Duodenal mucosa (tissue), 2 donors: ENCODE data around the gene CAMK1D.

ENCODE experiments used
- H3K27ac ChIP-seq: one replicate; pipeline ENCODE4 v1.7.0; 2013; ENCODE audit warnings: low read depth, low read length
- H3K27me3 ChIP-seq, 2 donors: one replicate each; pipeline ENCODE4 v1.7.0; 2013; ENCODE audit warnings: low read length in 2 of 2, control low read depth in 1 of 2; ENCODE audit not compliant: insufficient read depth in 2 of 2, control insufficient read depth in 1 of 2
- H3K36me3 ChIP-seq, 2 donors: one replicate each; pipeline ENCODE4 v1.7.0; 2013; ENCODE audit warnings: low read length in 2 of 2, control low read depth in 1 of 2; ENCODE audit not compliant: insufficient read depth in 2 of 2, control insufficient read depth in 1 of 2
- H3K4me1 ChIP-seq, 2 donors: one replicate each; pipeline ENCODE4 v1.7.0; 2013; ENCODE audit warnings: low read length in 2 of 2, control low read depth in 1 of 2; ENCODE audit not compliant: insufficient read depth in 2 of 2, control insufficient read depth in 1 of 2
- H3K4me3 ChIP-seq, 2 donors: one replicate each; pipeline ENCODE4 v1.7.0; 2013; ENCODE audit warnings: low read length in 2 of 2, low read depth in 1 of 2
- H3K9ac ChIP-seq, 2 donors: one replicate each; pipeline ENCODE4 v1.7.0; 2013; ENCODE audit warnings: low read length in 2 of 2, low read depth in 1 of 2
- H3K9me3 ChIP-seq, 2 donors: one replicate each; pipeline ENCODE4 v1.7.0; 2013; ENCODE audit warnings: low read length in 2 of 2, control low read depth in 1 of 2; ENCODE audit not compliant: control insufficient read depth in 1 of 2

The CAMK1D gene

DNA sequence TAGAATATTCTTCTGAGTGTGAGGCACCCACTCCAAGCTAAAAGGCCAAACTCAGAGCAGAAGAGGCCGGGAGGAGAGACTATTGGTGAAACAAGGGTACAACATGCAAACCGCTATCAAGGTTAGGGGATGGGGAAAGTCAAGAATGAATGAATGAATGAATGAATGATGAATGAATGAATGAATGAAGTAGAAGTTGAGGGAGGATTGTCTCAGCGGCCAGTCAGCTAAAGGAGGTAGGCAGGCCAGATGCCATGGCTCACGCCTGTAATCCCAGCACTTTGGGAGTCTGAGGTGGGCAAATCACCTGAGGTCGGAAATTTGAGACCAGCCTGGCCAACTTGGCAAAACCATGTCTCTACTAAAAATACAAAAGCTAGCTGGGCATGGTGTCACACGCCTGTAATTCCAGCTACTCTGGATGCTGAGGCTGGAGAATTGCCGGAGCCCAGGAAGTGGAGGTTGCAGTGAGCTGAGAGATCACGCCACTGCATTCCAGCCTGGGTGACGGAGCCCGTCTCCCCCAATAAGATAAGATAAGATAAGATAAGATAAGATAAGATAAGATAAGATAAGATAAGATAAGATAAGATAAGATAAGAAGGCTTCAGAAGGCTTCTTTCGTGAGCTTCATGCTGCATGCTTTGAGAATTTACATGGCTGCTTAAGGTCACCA is 401.3 kb downstream of the CAMK1D start:
- Histone ChIP-seq H3K27ac (no peak overlapping the region), H3K27me3 (no peaks in the 10 kb centered on the region), H3K9ac (no peak overlapping the region)

DNA sequence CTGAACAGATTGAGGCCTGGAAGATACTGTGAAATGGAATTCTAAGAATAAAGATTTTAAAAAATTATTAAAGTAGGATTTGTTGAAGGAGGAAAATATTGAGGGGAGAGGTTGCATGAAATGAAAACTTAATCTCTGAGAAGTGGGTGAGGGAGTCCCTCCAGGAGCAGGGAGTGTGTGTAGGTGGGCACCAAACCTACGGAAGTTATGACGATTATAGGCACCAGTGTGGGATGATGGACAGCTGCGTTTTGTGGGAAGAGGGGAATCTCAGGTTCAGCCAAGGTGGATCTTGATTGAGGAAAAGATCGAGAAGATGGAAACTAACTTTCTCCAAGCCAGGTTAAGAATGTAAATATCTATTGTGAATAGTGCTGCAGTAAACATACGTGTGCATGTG is 405.7 kb downstream of the CAMK1D start:
- H3K27ac ChIP-seq: no peak overlapping the region
- no peaks in the 10 kb centered on the region for H3K36me3 ChIP-seq
- H3K4me1 ChIP-seq: no peaks in the 10 kb centered on the region
- H3K9me3 ChIP-seq: no peaks in the 10 kb centered on the region
- no peak overlapping the region for H3K9ac ChIP-seq
- H3K27me3 ChIP-seq: no peaks in the 10 kb centered on the region
- H3K4me3 ChIP-seq: no peak overlapping the region

More for the DNA sequence above, 401.3 kb downstream of the CAMK1D start:
- H3K4me3 ChIP-seq: no peak overlapping the region
- no peaks in the 10 kb centered on the region for H3K36me3 ChIP-seq
- H3K4me1 ChIP-seq: no peaks in the 10 kb centered on the region
- no peaks in the 10 kb centered on the region for H3K9me3 ChIP-seq

DNA sequence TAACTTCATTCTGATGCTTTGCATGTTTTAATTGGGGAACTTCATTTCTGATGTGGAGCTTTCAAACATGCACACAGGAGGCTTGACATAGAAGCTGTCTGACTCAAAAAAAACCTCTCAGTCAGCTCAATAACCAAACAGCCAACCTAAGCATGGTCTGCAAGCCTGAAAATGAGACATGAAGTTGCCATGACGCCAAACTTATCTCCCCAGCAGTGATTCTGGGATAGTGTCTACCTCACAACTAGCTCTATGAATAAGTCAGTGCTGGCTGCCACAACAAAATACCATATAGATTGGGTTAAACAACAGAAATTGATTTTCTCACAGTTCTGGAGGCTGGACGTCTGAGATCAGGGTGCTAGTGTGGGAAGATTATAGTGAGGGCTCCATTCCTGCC is 408.0 kb downstream of the CAMK1D start:
- Histone ChIP-seq H3K4me1 (no peaks in the 10 kb centered on the region), H3K27me3 (no peaks in the 10 kb centered on the region), H3K36me3 (peaks cover 3 to 7% of the 10 kb centered on the region in 2 donors), H3K4me3 (no peak overlapping the region), H3K9me3 (no peaks in the 10 kb centered on the region), H3K9ac (no peak overlapping the region), H3K27ac (no peak overlapping the region)

DNA sequence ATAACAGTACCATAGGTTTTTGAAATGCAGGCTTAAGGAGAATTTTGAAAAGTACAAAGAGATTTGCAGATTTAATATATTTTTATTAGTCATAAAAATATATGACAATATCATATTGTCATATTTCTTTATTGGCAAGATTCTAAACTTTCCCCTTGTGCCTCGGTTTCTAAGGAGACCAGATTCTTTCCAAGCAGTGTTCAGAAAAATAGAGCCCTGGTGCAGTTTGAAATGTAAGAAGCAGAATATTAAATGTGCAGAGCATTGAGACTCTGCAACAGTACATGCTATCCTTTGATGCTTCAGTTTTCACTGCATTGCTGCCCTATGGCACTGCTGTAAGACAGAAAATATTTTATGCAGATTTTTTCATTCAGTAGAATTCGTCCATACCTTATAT is 408.9 kb downstream of the CAMK1D start:
- no peak overlapping the region for H3K27ac ChIP-seq
- no peak overlapping the region for H3K9ac ChIP-seq
- H3K9me3 ChIP-seq: no peaks in the 10 kb centered on the region

DNA sequence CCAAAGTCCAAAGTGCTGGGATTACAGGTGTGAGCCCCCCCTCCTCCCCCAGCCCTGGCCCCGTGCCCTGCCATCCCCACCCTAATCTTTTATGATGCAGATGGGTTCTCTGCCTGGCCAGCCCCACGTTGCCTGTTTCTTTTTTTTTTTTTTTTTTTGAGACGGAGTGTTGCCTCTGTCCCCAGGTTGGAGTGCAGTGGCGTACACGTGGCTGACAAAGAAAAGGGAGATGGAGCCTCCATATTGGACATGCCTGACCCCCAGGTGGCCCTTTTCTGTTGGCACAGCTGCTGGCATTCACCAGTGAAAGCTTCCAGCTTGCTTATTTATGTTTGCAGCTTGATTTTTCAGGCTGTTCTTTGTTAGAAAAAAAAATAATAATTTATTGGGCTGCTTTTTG is 416.9 kb downstream of the CAMK1D start:
- Histone ChIP-seq H3K27ac (no peak overlapping the region), H3K36me3 (peaks cover 4 to 12% of the 10 kb centered on the region in 2 donors), H3K27me3 (no peaks in the 10 kb centered on the region), H3K9ac (no peak overlapping the region), H3K4me1 (no peaks in the 10 kb centered on the region), H3K4me3 (no peak overlapping the region), H3K9me3 (no peaks in the 10 kb centered on the region)

More for the DNA sequence above, 408.9 kb downstream of the CAMK1D start:
- no peaks in the 10 kb centered on the region for H3K27me3 ChIP-seq
- H3K4me3 ChIP-seq: no peak overlapping the region
- H3K36me3 ChIP-seq: peaks cover 4 to 7% of the 10 kb centered on the region in 2 donors
- H3K4me1 ChIP-seq: no peaks in the 10 kb centered on the region

DNA sequence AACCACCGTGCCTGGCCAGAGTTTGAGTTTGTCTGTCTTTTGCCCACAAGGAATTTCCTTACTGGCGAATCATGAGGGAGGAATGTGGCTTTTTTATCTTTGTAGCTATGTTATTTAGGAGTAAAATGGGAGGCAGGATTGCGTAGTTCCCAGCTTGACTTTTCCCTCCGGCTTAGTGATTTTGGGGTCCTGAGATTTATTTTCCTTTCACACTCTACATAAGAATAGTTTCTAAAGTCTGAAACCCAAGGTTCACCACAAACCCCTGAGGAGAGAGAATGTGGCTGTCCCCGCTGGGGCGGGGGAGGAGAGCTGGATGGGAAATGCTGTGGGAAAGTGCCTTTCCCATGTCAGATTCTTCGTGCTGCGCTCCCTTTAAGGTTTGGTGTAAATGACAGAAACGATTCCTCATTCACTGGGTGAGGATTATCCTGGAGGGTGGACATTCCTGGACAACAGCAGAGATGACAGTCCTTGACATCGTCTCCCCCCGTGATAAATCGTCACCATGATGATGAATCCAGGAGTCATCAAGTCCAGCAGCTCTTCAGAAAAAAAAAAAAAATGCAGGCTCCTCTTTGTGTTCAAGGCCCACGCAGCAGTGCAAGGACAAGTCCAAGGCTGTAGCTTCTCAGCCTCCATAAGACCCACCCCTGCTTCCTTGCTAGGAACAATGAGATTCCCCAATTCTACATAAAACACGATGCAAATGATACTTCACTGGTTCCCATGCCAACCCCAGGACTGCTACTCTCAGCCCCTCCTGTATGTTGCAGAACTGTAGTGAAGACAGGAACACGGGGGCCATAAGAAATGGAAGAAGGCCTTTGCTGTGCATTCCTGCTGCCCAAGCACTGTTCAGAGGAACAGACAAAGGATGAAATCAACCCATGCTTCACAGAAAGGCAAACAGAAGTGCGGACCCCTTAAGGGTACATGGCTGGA is 419.1 kb downstream of the CAMK1D start:
- H3K9ac ChIP-seq: no peak overlapping the region
- no peak overlapping the region for H3K27ac ChIP-seq

DNA sequence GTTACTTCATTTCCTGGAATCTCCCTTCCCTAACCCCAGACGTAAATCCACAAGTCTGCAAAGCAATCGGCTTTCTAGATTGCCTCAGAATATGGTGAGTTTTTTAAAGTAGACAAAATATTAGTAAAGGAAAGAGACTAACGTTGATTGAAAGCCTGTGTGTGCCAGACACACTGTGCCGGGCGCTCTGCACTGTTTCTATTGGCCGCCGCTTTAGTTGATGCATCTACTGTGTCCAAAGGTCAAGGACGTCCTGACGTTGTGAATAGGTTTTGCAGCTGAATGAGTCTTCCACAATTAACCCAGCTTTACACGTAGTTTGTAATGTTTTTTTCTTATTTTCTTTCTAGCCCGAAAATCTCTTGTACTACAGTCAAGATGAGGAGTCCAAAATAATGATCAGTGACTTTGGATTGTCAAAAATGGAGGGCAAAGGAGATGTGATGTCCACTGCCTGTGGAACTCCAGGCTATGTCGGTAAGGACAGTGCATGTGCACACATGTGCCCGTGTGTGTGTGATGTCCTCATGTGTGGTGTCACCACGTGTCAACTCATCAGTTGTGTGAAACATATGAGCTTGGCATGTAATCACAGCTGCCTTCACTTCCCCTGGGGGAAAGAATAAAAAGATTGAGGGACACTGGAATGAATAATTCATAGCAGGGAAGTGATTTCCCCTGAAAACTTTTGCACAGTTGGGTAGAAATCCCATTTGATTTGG is 420.1 kb downstream of the CAMK1D start:
- H3K9ac ChIP-seq: no peak overlapping the region
- H3K27me3 ChIP-seq: no peaks in the 10 kb centered on the region
- peaks cover 0 to 9% of the 10 kb centered on the region in 2 donors for H3K36me3 ChIP-seq
- H3K4me3 ChIP-seq: no peak overlapping the region
- H3K27ac ChIP-seq: no peak overlapping the region
- H3K9me3 ChIP-seq: no peaks in the 10 kb centered on the region
- no peaks in the 10 kb centered on the region for H3K4me1 ChIP-seq

More for the DNA sequence above, 419.1 kb downstream of the CAMK1D start:
- Histone ChIP-seq H3K4me1 (no peaks in the 10 kb centered on the region), H3K27me3 (no peaks in the 10 kb centered on the region), H3K36me3 (peaks cover 0 to 9% of the 10 kb centered on the region in 2 donors), H3K9me3 (no peaks in the 10 kb centered on the region), H3K4me3 (no peak overlapping the region)

DNA sequence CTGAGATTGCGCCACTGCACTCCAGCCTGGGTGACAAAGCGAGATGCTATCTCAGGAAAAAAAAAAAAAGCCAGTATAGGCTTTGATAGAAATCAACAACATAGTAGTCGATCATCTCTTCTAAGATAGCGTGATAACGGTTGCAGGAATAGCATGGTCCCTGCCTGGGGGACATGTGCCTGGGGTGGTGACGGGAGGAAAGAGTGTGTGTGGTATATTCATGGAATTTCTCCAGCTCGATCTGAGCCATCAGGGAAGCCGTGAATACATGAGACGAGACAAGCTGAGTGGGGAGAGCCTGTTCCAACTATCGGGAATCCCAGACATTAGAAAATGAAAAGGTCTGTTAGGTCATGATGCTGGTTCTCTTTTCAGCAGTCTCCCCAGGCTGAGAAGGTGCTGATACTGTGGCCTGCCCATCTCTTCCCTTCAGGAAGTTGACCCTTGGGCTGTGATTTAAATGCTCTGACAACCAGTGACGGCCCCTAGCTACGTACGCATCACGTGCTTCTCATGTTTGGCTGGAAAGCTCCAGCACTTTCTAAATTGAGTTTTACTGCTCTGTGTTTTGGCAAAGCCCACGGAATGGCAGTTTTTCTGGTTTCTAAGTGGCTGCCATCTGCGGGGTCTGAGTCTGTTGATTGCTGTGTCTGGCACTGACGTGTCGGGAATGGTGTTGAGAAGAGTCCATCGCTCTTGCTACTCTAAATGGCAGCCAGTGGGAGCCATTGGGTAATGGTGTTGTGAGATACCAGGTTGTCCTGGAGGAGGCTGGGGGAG is 422.8 kb downstream of the CAMK1D start:
- Histone ChIP-seq H3K9ac (no peak overlapping the region), H3K4me1 (no peaks in the 10 kb centered on the region), H3K4me3 (no peak overlapping the region), H3K27me3 (no peaks in the 10 kb centered on the region), H3K9me3 (no peaks in the 10 kb centered on the region), H3K36me3 (peaks cover 0 to 9% of the 10 kb centered on the region in 2 donors), H3K27ac (no peak overlapping the region)

DNA sequence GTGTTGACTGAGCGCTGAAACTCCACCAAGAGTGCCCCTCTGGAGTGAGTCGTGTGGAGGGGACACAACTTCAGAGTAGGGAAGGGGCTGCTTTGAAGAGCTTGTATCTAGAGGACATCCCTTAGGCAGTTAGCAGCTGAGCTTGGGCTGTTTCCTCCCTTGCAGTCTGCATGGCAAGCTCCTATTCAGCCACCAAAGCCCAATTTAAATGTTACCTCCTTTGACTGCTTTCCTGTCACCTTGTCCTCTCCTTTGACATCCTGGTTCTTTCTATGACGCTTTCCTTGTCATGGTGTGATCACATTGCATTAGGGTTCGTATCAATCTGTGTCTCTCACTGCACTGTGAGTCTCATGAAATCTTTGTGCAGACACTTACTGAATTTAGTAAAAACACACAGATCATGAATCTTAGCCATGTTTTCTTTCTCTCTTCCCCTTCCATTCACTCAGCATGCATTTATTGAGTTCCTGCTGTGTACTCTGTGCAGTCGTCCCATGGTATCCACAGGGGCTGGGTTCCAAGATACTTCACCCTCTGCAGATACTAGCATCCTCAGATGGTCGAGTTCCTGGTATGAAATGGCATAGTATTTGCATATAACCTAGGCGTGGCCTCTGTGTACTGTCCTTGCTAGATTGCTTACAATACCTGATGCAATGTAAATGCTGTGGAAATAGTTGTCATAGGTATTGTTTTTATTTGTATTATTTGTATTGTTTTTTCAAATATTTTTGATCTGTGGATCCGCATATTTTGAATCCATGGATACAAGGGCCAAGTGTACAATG is 423.6 kb downstream of the CAMK1D start:
- no peaks in the 10 kb centered on the region for H3K4me1 ChIP-seq

More for the DNA sequence above, 423.6 kb downstream of the CAMK1D start:
- H3K36me3 ChIP-seq: peaks cover 0 to 9% of the 10 kb centered on the region in 2 donors
- no peak overlapping the region for H3K27ac ChIP-seq
- H3K9me3 ChIP-seq: no peaks in the 10 kb centered on the region
- H3K27me3 ChIP-seq: no peaks in the 10 kb centered on the region
- no peak overlapping the region for H3K9ac ChIP-seq
- H3K4me3 ChIP-seq: no peak overlapping the region
